AG10803 (cell line): ENCODE measurements around the gene IDH3A.

Experiments used
- DNase-seq: peaks from one replicate; pipeline ENCODE4 v3.0.0; 2010; ENCODE audit warnings: low read depth
- H3K4me3 ChIP-seq: 2 replicates; pipeline ENCODE4 v1.5.1; 2011; ENCODE audit warnings: mild to moderate bottlenecking, low read length, control low read depth
- TF ChIP-seq, protein P1 (sequence below): conservative IDR thresholded peaks from 2 replicates; pipeline ENCODE4 v1.5.1; 2011; ENCODE audit warnings: mild to moderate bottlenecking, low read length, control low read depth, inconsistent platforms

IDH3A gene

DNA sequence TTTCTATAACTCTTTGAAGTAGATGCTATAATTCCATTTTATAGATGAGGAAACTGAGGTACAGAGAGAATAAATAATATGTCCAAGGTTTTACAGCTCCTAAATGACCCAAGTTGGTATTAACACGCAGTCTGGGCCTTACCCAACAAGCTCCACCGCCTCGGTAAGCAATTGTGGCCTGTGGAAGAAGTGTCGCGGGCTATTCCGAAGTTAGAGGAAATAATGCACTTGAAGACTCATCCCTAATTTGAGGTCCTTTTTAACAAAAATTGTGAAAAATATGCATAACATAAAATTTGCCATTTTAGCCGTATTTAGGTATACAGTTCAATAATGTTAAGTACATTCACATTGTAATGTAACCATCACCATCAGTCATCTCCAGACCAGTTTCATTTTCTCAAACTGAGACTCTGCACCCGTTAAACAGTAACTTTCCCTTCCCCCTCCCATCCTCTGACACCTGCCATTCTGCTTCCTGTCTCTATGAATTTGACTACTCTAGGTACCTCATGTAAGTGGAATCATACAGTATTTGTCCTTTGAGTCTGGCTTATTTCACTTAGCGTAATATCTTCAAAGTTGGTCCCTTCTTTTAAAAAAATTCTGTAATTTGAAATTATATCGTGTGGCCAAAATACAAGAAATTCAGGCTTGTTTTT, 18.2 kb downstream of the IDH3A start:
- no peak overlapping the region for H3K4me3 ChIP-seq
- no peak for DNase-seq
- TF ChIP-seq, protein P1, sequence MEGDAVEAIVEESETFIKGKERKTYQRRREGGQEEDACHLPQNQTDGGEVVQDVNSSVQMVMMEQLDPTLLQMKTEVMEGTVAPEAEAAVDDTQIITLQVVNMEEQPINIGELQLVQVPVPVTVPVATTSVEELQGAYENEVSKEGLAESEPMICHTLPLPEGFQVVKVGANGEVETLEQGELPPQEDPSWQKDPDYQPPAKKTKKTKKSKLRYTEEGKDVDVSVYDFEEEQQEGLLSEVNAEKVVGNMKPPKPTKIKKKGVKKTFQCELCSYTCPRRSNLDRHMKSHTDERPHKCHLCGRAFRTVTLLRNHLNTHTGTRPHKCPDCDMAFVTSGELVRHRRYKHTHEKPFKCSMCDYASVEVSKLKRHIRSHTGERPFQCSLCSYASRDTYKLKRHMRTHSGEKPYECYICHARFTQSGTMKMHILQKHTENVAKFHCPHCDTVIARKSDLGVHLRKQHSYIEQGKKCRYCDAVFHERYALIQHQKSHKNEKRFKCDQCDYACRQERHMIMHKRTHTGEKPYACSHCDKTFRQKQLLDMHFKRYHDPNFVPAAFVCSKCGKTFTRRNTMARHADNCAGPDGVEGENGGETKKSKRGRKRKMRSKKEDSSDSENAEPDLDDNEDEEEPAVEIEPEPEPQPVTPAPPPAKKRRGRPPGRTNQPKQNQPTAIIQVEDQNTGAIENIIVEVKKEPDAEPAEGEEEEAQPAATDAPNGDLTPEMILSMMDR: no peak

DNA sequence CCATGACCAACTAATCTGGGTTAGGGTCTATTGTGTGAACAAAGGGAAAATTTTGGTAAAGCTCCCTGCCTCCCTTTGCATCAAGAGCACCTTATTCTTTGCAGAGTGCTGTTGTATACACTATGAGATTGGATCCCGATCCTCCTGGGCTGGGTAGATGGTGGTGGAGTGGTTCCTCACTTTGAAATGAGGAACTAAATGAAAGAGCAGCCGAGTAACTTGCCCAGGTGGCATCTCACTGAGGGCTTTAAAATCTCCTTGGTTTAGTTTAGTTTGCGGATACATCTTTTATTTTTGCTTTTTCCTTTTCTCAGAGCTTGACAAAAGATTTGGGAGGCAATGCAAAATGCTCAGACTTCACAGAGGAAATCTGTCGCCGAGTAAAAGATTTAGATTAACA, 19.4 kb downstream of the IDH3A start:
- TF ChIP-seq, protein P1: no peak
- no peak overlapping the region for H3K4me3 ChIP-seq

DNA sequence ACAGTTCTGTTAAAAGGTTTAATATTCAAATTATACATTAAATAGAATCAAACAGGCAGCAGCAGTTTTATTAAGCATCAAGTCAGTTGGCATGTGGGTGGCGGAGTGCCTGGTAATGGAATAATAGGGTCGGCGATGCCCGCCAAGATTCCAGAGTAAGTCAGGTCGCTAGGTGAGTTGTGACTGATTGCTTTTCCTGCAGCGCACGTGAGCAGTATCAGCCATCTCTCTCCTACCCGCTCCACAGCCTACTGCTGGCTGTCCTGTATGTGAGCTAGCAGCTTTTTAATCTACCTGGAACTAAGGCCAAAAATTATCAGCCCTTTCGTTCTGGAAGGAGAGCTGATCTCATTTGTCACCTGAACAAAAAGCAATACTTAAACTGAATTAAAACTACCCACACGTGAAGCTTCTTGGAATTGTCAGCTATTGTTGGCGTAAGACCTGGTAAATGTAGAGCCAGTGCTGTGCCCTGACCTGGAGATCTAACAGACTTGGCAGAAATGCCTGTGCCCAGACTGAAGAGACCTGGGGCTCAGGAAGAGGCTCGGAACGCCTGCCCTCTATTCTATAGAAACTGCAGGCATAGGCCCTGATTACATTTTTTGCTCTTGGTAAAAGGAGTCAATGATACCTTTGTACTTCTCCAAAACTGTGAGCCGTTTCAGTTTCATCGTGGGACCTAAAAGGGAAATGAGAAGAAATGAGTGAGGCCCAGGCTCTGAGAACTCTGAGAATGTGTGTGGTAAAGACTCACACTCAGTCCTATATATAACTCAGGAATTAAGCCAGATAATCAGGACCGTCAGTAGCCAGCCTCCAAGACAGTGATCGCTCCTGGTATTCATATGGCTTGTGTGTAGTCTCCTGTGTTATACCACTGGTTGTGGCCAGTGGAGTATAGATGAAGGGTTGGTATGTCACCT, 21.9 kb downstream of the IDH3A start:
- TF ChIP-seq, protein P1: no peak
- H3K4me3 ChIP-seq: no peak overlapping the region
- DNase-seq: no peak

More for the DNA sequence above, 19.4 kb downstream of the IDH3A start:
- no peak for DNase-seq

DNA sequence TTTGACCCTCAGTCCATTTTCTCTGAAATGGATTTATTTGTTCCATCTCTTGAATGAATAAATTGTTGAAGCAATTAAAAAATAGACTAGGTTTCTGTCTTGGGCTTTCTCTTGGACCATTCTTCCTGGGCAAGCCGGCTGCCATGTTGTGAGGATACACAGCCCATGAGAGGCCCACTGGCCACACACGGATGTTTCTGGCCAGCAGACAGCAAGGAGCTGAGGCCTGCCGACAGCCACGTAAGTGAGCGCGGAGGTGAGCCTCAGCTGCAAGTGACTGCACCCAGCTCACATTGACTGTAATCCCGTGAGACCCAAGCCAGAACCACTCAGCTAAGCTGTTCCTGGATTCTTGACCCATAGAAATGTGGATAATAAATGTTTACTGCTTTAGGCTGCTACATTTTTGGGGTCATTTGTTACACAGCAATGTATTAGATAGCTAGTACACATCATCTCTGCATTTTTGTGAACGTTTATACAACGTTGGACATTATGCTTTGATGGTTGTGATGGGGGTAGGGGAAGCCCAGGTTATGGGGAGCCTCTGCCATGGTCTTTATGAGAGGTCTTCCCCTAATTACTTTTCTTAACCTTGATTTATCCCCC, 22.8 kb downstream of the IDH3A start:
- H3K4me3 ChIP-seq: no peak overlapping the region
- TF ChIP-seq, protein P1: no peak
- DNase-seq: no peak

GRCh38 chr15:78174401-78174800, 25.2 kb downstream of the IDH3A start:
- no peak for DNase-seq
- no peak overlapping the region for H3K4me3 ChIP-seq
- TF ChIP-seq, protein P1: no peak

- no peak overlapping the region for H3K4me3 ChIP-seq
- TF ChIP-seq, protein P1: no peak
- no peak for DNase-seq
Observed at GRCh38 chr15:78175330-78175729, 26.2 kb downstream of the IDH3A start.
